Esophagus muscularis mucosa (tissue), 4 donors: ENCODE results near the gene KRTAP4-16. TPM values are rescaled to one million over a fixed set of nuclear protein-coding genes. Genes with fewer than 3 reads are reported as not detected.
"Not testable (repeated sequence)": the region's sequence is repeated elsewhere in the genome, so short reads cannot be mapped to it uniquely, and the experiment has no call there.

Source experiments
- DNase-seq: peaks from one replicate; pipeline ENCODE4 v3.0.0-alpha.2; 2017; ENCODE audit errors: extremely low spot score
- H3K27ac ChIP-seq, 4 donors: fragments of 200-600 bp; sonication (generic); replicated peaks in 1 of 4; 1 replicate in 3 of 4; 2 replicates in 1 of 4; pipeline ENCODE4 v1.5.1; 2016 to 2019; ENCODE audit warnings: mild to moderate bottlenecking in 1 of 4
- H3K27me3 ChIP-seq, 4 donors: fragments of 200-600 bp; sonication (generic); one replicate each; pipeline versions ENCODE4 v1.5.1 to v1.6.0; 2016 to 2019
- H3K36me3 ChIP-seq, 4 donors: fragments of 200-600 bp; sonication (generic); one replicate each; pipeline ENCODE4 v1.5.1; 2016 to 2019
- H3K4me1 ChIP-seq, 4 donors: fragments of 200-600 bp; sonication (generic); one replicate each; pipeline ENCODE4 v1.5.1; 2016 to 2019
- H3K4me3 ChIP-seq, 4 donors: fragments of 200-600 bp; sonication (generic); 1 replicate in 2 of 4; 2 replicates in 2 of 4; pipeline ENCODE4 v1.5.1; 2016 to 2019; ENCODE audit warnings: mild to moderate bottlenecking in 4 of 4, moderate library complexity in 1 of 4
- H3K9me3 ChIP-seq, 4 donors: fragments of 200-600 bp; sonication (generic); 1 replicate in 3 of 4; 2 replicates in 1 of 4; pipeline ENCODE4 v1.5.1; 2016 to 2019
- EP300 ChIP-seq: sonication (generic); formaldehyde crosslinking; IDR thresholded peaks from one replicate; pipeline ENCODE4 v1.6.1; 2017; ENCODE audit warnings: antibody characterized with exemption
- POLR2A ChIP-seq: fragments of 450-650 bp; IDR thresholded peaks from one replicate; pipeline ENCODE4 v1.6.1; 2017; ENCODE audit warnings: antibody characterized with exemption, moderate library complexity, mild to moderate bottlenecking, low read depth
- POLR2AphosphoS5 ChIP-seq, 2 donors: sonication (generic); formaldehyde crosslinking; IDR thresholded peaks; one replicate each; pipeline ENCODE4 v1.6.1; 2017; ENCODE audit warnings: antibody characterized with exemption in 2 of 2
- WGBS: methylation state at CpG from one replicate; pipeline ENCODE4 v1.1.5; 2018; 5-methylcytosine and 5-hydroxymethylcytosine counted together
- intact Hi-C: fragments of 100-400 bp; cut with DNase I; formaldehyde crosslinking; loops from one replicate; pipeline ENCODE4 v1.15.1; 2023
- total RNA-seq, 4 donors: library from RNA; depleted of rRNA; stranded (reverse); fragments of >200 nt; gene quantifications; one replicate each; pipeline versions ENCODE4 v1.1.0 to v1.2.1, GENCODE V29; 2016
- TF ChIP-seq, protein P1 (sequence below), 3 experiments: fragments of 200-600 bp in 2 of 3; fragments of 450-650 bp in 1 of 3; sonication (generic) in 2 of 3; IDR thresholded peaks; one replicate each; pipeline ENCODE4 v1.5.1; 2017 to 2019; ENCODE audit warnings: antibody characterized with exemption in 3 of 3, mild to moderate bottlenecking in 2 of 3, moderate library complexity in 1 of 3

The KRTAP4-16 gene
- total RNA-seq, 4 donors from 2014 or later, result not detected

GRCh38 chr17:41065829-41066624 is 36.0 kb downstream of the KRTAP4-16 start, which contains the start of gene KRTAP2-4:
Gene KRTAP2-4, minus strand, starts transcription at chr17:41065879. Its CDS starts 34 bp downstream, at chr17:41065845.
- no peaks in the 10 kb centered on the region for H3K9me3 ChIP-seq
- intact Hi-C loops, result no loop called here
- no peak within 1 kb of the TSS for H3K27ac ChIP-seq
- H3K4me3 ChIP-seq, result no peak within 1 kb of the TSS
- TF ChIP-seq, protein P1, sequence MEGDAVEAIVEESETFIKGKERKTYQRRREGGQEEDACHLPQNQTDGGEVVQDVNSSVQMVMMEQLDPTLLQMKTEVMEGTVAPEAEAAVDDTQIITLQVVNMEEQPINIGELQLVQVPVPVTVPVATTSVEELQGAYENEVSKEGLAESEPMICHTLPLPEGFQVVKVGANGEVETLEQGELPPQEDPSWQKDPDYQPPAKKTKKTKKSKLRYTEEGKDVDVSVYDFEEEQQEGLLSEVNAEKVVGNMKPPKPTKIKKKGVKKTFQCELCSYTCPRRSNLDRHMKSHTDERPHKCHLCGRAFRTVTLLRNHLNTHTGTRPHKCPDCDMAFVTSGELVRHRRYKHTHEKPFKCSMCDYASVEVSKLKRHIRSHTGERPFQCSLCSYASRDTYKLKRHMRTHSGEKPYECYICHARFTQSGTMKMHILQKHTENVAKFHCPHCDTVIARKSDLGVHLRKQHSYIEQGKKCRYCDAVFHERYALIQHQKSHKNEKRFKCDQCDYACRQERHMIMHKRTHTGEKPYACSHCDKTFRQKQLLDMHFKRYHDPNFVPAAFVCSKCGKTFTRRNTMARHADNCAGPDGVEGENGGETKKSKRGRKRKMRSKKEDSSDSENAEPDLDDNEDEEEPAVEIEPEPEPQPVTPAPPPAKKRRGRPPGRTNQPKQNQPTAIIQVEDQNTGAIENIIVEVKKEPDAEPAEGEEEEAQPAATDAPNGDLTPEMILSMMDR (IDR thresholded peaks at IDR 0.05), result no peak
- no peak for TF ChIP-seq EP300
- TF ChIP-seq POLR2AphosphoS5 (IDR thresholded peaks at IDR 0.05), result no peak
- no peak for TF ChIP-seq POLR2A
- H3K27me3 ChIP-seq, result no peaks in the 10 kb centered on the region
- no peaks in the 10 kb centered on the region for H3K36me3 ChIP-seq
- no peak for DNase-seq
- H3K4me1 ChIP-seq, result no peaks in the 10 kb centered on the region
- WGBS, result 88% methylated on average over 5 of the region's 6 CpGs

DNA sequence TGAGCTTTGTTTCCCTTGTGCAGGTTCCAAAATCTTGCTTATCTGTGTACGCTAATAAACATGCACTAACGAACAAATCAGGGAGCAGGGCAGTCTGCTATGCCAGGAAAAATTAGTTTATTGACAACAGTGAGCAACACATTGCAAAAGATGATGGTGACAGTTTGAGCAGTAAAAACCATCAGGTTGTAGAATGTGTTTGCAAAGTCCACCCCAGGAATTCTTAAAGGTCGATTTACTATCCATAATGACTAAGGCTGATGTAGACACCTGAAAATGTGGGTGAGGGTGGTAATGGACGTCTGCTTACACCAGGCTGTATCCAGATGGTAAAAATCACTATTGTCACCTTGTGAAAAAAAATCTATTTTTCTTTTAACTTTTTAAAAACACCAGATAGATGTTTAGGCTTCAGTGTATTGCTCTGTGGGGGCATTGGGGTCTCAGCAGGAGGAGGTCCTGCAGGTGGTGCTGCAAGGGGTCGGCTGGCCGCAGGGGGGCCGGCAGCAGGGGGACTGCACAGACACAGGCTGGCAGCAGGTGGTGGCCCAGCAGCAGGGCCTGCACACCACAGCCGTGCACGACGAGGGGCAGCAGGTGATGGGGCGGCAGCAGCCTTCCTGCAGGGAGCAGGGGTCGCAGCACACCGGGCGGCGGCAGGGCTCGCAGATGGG is 36.9 kb downstream of the KRTAP4-16 start:
- H3K27ac ChIP-seq, H3K4me3 ChIP-seq, H3K9me3 ChIP-seq, H3K36me3 ChIP-seq, DNase-seq, H3K4me1 ChIP-seq, H3K27me3 ChIP-seq, intact Hi-C loops: not testable (repeated sequence)
- 76% methylated on average over 6 of the region's 16 CpGs for WGBS

GRCh38 chr17:41064301-41064700 is 37.7 kb downstream of the KRTAP4-16 start:
- no peaks in the 10 kb centered on the region for H3K9me3 ChIP-seq
- no peak for DNase-seq
- intact Hi-C loops, result no loop called here
- H3K4me3 ChIP-seq, result no peak overlapping the region
- TF ChIP-seq POLR2AphosphoS5 (IDR thresholded peaks at IDR 0.05) (no peak), EP300 (no peak), POLR2A (no peak)
- TF ChIP-seq, protein P1 (IDR thresholded peaks at IDR 0.05), result no peak
- WGBS, result 88% methylated on average over 1 of the region's 1 CpG
- H3K36me3 ChIP-seq, result no peaks in the 10 kb centered on the region
- no peak overlapping the region for H3K27ac ChIP-seq
- H3K4me1 ChIP-seq, result no peaks in the 10 kb centered on the region
- H3K27me3 ChIP-seq, result no peaks in the 10 kb centered on the region

DNA sequence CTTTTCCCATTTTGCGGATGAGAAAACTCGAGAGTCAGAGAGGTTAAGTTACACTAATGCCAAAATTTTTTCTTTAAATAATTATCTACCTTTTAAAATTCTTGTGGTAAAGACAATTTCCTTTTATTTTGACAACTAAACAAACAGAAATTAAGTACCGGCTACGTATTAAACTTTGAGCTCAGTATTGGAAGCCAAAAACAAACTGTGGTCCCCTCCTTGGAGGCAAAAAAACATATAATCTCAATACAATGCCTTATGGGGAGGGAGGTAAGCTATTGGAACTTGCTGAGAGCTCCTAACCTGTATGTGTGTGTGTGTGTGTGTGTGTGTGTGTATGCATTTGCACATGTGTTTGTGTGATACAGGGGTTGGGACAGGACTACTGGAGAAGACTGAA is 38.6 kb downstream of the KRTAP4-16 start:
- WGBS, result 89% methylated on average over 4 of the region's 4 CpGs

GRCh38 chr17:41061964-41062363 is 40.0 kb downstream of the KRTAP4-16 start:
- peaks cover 0 to 5% (median 0%) of the 10 kb centered on the region in 4 donors for H3K9me3 ChIP-seq
- H3K36me3 ChIP-seq, result no peaks in the 10 kb centered on the region
- H3K27me3 ChIP-seq, result peaks cover 0 to 16% (median 0%) of the 10 kb centered on the region in 4 donors
- H3K4me3 ChIP-seq, result no peak overlapping the region
- no peaks in the 10 kb centered on the region for H3K4me1 ChIP-seq
- no peak for DNase-seq
- H3K27ac ChIP-seq, result no peak overlapping the region
- intact Hi-C loops, result no loop called here
- WGBS, result 66% methylated on average over 1 of the region's 1 CpG
- TF ChIP-seq EP300 (no peak), POLR2AphosphoS5 (IDR thresholded peaks at IDR 0.05) (no peak), POLR2A (no peak)
- TF ChIP-seq, protein P1 (IDR thresholded peaks at IDR 0.05), result no peak

More for the DNA sequence above, 38.6 kb downstream of the KRTAP4-16 start:
- no peak for DNase-seq
- intact Hi-C loops, result no loop called here
- H3K4me3 ChIP-seq, result no peak overlapping the region
- no peaks in the 10 kb centered on the region for H3K9me3 ChIP-seq
- no peaks in the 10 kb centered on the region for H3K36me3 ChIP-seq
- H3K27ac ChIP-seq, result no peak overlapping the region
- H3K27me3 ChIP-seq, result peaks cover 0 to 5% (median 0%) of the 10 kb centered on the region in 4 donors
- TF ChIP-seq, protein P1 (IDR thresholded peaks at IDR 0.05), result no peak
- TF ChIP-seq POLR2AphosphoS5 (IDR thresholded peaks at IDR 0.05) (no peak), POLR2A (no peak), EP300 (no peak)
- no peaks in the 10 kb centered on the region for H3K4me1 ChIP-seq
